CD4-positive, alpha-beta T cell treated with Interleukin-21 for 1 hour (primary cell): ENCODE data around the gene NANOS3.
"Not testable (repeated sequence)": the region's sequence is repeated elsewhere in the genome, so short reads cannot be mapped to it uniquely, and the experiment has no call there.

Experiments used
- DNase-seq: peaks from one replicate; pipeline ENCODE4 v3.0.0-alpha.2; 2020

The NANOS3 gene

GRCh38 chr19:13843104-13843921, 33.6 kb upstream of the NANOS3 start:
- no peak for DNase-seq

GRCh38 chr19:13844130-13844631, 32.8 kb upstream of the NANOS3 start:
- DNase-seq = peak; percentile 56

- DNase-seq = peak; percentile 100
These were observed 30.2 kb upstream of the NANOS3 start for GRCh38 chr19:13846557-13847406.

- DNase-seq = peak; percentile 90
These were observed 29.3 kb upstream of the NANOS3 start for GRCh38 chr19:13847407-13848339.

GRCh38 chr19:13848340-13848677, 28.6 kb upstream of the NANOS3 start:
- no peak for DNase-seq

GRCh38 chr19:13848798-13849676, 27.9 kb upstream of the NANOS3 start:
- DNase-seq = no peak

- DNase-seq = peak; percentile 81
These were observed 26.7 kb upstream of the NANOS3 start for GRCh38 chr19:13849991-13850909.

- peak; percentile 68 for DNase-seq
These were observed 25.8 kb upstream of the NANOS3 start for GRCh38 chr19:13850910-13851733.

GRCh38 chr19:13851734-13852114, 25.2 kb upstream of the NANOS3 start:
- DNase-seq = not testable (repeated sequence)

- not testable (repeated sequence) for DNase-seq
These were observed 24.7 kb upstream of the NANOS3 start for GRCh38 chr19:13852171-13852707.

- DNase-seq = no peak
These were observed 20.4 kb upstream of the NANOS3 start for GRCh38 chr19:13856497-13856896.

GRCh38 chr19:13859361-13859880, 17.5 kb upstream of the NANOS3 start:
- peak; percentile 17 for DNase-seq

GRCh38 chr19:13860679-13861391, 16.1 kb upstream of the NANOS3 start:
- no peak for DNase-seq

GRCh38 chr19:13861392-13861713, 15.6 kb upstream of the NANOS3 start:
- no peak for DNase-seq

GRCh38 chr19:13861714-13862531, 15.0 kb upstream of the NANOS3 start:
- DNase-seq = peak; percentile 92

- DNase-seq = no peak
These were observed 12.8 kb upstream of the NANOS3 start for GRCh38 chr19:13864046-13864666.
